ENCODE measurements around the gene SUFU.
"Not testable (repeated sequence)": the region's sequence is repeated elsewhere in the genome, so short reads cannot be mapped to it uniquely, and the experiment has no call there.

The SUFU gene

DNA sequence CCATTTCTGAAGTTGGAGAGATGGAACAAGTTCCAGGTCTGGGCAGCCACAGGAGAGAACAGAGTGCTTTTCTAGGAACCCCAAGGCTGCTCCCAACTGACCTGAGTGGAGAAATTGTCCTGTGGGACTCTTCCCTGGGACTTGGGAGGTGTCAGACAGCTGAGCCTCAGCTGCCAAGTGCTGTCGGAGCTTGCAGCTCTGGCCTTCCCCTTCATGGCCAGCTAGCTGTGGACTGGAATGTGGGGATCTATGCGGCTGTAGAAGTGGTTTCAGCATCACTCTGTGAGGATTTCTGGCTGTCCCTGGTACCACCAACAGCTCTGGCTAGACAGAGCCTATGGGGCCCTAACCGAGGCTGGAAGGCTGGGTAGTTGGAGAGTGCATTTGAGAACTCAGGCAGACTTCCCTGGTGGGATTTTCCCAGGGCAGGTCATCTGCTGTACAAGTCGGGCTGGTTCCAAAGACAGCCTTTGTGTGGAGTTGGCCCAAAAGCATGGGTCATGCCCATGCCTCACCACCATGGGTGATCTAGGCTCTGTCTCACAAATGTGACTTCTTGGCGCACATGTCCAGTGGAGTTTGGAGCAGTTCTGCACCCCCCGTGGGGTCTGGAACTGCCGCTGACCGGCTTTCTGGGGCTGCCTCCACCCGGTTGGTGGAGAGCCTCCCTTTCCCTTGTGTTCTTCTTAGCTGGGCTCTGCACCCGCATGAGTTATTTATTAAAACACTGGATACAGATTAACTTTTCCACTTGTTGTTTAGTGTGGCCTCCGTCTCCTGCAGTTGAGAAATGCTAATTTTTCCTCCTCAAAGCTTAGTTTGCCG is 10.9 kb downstream of the SUFU start:
- DNase-seq (ENCODE audit: low read depth in 2 of 2) = no peak

DNA sequence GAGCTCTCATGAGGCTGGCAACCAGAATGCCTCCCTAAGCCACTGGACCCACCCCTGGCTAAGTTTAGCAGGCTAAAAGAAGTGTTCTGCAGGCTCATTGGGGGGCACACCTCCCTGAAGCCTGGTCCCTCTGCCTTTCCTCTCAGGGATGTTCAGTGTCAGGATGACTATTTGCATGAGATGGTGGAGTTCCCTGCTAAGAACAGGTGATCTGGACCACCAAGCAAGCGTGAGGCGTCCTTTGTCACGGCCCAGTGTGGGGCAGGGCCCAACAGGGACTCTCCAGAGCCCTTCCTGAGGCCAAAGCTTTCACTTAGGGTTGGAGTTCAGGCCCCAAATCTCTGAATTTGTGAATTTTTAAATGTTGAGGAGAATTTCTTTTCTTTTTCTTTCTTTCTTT is 12.0 kb downstream of the SUFU start:
- DNase-seq (ENCODE audit: low read depth in 2 of 2) = no peak

DNA sequence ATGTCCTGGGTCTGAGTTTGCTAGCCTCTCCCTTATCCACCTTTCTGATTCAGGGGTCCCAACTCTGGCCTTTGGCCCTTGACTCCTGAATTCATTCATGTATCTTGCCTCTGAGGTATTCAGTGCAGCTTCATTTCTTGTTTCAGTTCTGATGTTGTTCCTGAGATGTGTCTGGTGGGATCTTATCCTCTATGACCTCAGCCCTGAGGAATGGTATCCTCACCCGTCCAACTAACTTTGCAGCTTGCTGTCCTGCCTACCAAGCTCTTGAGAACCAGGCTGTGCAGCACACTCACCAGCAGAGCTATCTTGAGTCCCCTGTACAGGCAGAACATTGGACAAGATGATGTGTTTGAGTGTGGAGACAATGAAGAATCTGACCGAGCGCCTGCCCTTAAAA is 13.8 kb downstream of the SUFU start:
- peak in 1 of 2 experiments; percentile 17 for DNase-seq (ENCODE audit: low read depth in 2 of 2)

DNA sequence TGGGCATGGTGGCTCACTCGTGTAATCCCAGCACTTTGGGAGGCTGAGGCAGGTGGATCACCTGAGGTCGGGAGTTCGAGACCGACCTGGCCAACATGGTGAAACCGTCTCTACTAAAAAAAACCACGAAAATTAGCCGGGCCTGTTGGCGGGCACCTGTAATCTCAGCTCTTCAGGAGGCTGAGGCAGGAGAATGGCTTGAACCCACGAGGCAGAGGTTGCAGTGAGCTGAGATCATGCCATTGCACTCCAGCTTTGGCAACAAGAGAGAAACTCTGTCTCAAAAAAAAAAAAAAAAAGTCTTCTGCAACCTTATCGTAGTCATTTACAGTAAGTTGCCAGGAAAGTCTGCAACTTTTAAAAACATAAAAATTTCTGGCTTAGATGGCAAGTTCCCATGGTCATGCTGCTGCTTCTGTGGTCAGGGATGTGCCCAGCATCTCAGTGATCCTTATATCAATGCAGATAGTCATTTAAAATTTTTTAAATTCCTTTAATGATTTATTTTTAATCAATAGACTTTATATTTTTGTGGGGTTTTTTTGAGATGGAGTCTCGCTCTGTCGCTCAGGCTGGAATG is 15.6 kb downstream of the SUFU start:
- no peak for DNase-seq (ENCODE audit: low read depth in 2 of 2)

DNA sequence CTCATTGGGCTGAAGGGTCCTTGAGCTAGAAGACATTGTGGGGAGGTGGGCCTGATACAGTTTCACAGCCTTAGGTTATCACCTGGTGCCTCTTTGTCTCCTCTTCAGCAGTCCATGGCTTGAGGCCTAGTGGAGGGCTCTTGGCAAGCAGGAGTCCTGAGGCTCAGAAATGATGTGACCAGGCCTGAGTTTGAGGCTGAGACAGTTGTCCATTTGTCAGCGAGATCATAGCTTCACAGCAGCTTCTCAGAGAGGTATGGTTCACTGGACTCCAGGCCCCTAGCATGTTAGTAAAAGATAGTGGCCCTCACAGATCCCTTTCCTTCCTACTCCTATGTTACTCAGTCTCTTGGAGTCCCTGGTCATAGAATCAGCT is 19.1 kb downstream of the SUFU start:
- DNase-seq (ENCODE audit: low read depth in 2 of 2) = no peak

DNA sequence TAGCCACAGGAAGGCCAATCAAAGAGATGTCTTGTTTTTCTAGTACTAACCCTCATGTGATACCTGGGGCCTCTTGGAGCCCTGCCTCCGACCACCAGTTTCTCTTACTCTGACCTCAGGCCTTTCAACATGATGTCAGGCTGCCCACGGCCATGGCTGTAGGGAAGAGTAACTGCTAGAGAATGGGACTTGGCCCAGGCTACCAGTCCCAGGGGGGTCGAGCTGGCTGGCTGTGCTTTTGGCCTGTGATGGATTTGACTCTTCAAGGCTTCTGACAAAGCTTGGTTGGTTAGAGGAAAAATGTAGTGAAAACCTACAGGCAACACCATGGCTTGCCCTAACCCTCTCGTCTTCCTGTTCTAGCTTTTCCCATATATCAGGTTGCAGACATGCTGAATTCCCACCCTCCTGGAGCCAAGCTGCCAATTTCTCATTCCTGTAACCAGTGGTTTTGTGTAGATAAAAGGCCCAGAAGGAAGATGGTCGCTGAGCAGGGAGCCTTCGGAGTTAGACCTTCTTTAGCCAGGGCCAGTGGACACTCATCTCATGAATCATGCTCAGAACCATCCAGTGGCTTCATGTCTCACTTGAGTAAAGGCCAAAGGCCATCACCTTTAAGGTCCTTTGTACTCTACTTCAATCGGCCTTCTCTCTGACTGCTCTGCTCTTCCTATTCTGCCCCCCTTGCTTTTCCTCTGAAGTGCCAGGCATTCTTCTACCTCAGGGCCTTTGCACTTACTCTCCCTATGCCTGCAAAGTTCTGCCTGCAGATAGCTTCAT is 19.7 kb downstream of the SUFU start:
- peak; percentile 29 to 36 for DNase-seq (ENCODE audit: low read depth in 2 of 2)

DNA sequence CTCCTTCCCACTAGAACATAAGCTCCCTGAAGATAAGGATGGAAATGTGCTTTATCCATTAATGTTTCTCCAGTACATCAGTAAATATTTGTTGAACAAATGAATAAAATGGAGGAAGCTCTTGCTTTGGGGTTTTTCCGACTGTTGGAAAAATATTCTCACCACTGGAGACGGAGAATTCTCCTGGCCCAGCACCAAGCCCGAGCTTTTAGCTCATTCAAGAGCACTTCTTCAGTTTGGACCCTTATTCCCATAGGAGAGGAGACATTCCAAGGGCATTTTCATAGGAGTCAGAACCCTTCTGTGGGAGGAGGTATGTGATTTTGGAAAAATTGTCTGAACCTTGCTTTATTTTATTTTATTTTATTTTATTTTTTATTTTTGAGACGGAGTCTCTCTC is 21.0 kb downstream of the SUFU start:
- no peak for DNase-seq (ENCODE audit: low read depth in 2 of 2)

DNA sequence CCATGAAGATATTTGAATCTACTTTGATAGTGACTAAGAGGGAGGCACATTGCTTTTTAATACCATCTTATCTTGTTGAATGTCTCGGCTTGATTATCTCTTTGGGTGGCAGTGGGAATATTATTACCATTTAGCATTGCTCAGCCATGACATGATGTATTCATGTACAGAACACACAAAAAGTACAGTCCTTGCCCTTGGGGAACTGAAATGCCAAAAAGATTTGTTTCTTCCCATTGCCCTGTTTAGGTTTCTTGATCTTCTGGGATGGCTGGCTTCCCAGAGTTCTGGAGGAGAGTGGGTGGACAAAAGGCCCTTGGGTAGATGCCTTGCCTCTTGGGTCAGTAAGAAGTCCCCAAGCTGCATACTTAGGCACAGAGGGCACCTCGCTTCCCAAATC is 23.8 kb downstream of the SUFU start:
- DNase-seq (ENCODE audit: low read depth in 2 of 2) = no peak

DNA sequence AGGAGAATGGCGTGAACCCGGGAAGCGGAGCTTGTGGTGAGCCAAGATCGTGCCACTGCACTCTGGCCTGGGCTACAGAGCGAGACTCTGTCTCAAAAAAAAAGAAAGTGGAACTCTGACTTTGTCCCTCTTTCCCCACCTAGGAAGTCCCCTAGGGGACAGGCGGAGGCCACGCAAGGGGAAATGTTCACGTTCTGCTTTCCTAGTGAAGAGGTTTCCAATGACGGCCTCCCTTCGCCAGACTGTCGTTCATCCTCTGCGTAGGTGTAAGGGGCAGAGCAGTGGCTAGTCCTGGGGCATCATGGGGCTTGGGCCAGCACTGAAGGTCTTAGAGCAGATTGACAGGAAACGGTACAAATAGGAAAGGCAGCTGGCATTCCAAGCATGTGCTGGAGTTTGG is 30.6 kb downstream of the SUFU start:
- no peak for DNase-seq (ENCODE audit: low read depth in 2 of 2)

DNA sequence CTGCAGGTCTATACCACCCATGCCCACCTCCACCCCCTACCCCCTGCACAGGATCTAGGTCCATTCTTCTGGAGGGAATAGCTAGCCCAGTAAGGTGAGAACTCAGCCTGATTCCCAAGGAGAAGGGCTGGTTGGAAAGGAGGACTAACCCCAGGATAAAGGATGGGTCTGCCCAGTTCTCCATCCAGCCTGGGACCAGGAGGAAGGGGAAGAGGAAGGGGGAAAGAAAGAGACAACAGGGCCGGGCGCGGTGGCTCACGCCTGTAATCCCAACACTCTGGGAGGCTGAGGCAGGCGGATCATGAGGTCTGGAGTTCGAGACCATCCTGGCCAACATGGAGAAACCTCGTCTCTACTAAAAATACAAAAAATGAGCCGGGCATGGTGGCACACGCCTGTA is 31.2 kb downstream of the SUFU start:
- DNase-seq (ENCODE audit: low read depth in 2 of 2) = not testable (repeated sequence)

DNA sequence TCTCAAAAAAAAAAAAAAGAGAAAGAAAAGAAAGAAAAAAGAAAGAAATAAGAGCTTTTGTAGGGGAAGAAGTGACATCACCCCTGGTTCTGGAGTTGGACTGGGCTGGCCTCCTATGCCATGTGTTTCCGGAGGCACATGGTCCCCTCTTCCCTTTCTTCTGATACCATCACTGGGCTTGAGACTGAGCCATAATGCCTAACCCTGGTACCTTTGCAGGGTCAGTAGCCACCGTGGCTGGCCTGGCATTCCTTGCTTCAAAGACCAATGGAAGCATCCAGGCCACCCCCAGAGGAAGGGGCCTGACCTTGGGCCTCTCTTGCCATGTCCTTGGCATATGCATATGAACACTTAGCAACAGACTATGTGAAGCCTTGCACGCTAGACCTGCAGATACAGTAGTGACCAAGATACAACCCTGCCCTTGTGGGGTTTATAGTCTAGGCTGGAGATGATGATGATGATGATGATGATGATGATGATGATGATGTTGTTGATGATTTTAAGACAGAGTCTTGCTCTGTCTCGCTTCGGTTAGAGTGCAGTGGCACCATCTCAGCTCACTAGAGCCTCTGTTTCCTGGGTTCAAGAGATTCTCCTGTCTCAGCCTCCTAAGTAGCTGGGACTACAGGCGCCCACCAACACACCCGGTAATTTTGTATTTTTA is 31.8 kb downstream of the SUFU start:
- no peak for DNase-seq (ENCODE audit: low read depth in 2 of 2)

DNA sequence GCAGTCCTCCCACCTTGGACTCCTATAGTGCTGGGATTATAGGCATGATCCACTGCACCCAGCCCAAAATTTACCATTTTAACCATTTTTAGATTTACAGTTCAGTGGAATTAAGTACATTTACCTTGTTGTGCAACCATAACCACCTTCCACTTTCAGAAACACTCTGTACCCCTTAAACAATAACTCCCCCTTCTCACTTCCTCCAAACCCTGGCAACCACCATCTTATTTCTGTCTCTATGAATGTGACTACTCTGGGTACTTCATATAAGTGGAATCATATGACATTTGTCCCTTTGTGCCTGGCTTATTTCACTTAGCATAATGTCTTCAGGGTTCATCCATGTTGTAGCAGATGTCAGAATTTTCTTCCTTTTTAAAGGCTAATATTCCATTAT is 33.6 kb downstream of the SUFU start:
- no peak for DNase-seq (ENCODE audit: low read depth in 2 of 2)

DNA sequence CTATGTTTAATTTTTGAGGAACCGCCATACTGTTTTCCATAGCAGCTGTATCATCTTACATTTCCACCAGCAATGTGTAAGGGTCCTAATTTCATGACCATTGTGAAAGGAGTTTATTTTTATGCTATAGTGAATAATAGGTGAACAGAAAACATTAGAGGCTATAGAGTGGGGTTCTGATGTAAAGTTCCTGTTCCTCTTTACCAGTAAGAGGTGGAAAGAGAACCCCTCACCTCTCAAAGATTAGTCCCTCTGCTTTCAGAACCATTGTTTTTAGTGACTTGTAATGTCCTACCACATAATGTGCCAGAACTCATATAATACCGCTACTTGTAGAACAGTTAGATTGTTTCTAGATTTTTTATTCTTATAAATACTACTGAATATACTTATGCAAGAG is 34.2 kb downstream of the SUFU start:
- DNase-seq (ENCODE audit: low read depth in 2 of 2) = no peak

DNA sequence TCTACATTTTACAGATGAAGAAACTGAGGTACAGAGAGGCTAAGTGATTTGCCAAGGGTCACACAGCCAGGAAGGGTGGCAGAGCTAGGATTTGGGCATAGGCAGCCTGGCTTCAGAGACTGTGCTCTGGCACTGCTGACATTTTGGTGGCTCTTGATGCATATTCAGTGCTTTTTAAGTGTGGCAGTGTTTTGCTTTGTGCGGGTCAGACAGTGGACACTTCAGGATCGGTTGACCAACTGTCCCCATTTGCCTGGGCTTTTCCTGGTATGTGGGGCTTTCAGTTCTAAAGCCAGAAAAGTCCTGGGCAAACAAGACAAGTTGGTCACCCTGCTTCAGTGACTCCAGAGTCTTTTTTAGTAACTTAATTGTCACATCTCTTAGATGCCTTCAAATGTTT is 35.0 kb downstream of the SUFU start:
- no peak for DNase-seq (ENCODE audit: low read depth in 2 of 2)

DNA sequence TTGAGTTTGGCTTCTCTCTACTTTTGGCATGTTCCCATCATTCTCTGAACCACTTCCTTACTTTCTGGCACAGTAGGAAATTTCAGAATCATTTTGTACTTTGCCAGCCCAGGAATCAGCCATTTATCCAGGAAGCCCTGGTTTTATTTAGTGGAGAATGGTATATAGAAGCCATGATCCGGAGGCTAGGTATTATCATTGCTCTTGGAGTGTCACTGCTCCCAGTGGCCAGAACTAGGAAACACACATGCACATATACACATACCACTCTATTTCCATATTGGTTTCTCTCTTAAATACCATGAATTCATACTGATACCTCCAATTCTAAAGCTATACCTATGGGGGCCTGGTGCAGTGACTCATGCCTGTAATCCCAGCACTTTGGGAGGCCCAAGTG is 36.3 kb downstream of the SUFU start:
- DNase-seq (ENCODE audit: low read depth in 2 of 2) = no peak

DNA sequence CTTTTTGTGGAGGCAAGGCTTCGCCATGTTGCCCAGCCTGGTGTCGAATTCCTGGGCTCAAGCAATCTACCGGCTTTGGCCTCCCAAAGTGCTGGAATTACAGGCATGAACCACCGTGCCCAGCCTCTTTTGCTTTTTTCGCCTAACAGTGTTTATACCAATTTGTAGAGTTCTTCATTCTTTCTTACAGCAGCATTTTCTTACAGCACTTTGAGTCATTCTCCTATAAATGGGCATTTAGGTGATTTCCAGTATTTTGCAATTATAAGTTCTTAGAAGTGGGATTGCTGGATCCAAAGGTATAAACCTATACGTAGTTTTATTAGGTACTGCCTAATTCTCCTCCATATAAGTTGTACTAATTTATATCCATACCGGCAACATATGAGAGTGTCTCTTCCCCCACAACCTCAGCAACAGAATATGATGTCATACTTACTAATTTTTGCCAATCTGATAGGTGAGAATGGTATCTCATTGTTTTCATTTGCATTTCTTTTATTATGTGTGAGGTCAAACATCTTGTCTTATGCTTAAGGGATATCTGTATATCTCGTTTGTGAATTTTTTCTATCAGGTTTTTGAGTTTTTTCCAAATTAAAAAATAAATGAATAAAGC is 39.1 kb downstream of the SUFU start:
- DNase-seq (ENCODE audit: low read depth in 2 of 2) = no peak

DNA sequence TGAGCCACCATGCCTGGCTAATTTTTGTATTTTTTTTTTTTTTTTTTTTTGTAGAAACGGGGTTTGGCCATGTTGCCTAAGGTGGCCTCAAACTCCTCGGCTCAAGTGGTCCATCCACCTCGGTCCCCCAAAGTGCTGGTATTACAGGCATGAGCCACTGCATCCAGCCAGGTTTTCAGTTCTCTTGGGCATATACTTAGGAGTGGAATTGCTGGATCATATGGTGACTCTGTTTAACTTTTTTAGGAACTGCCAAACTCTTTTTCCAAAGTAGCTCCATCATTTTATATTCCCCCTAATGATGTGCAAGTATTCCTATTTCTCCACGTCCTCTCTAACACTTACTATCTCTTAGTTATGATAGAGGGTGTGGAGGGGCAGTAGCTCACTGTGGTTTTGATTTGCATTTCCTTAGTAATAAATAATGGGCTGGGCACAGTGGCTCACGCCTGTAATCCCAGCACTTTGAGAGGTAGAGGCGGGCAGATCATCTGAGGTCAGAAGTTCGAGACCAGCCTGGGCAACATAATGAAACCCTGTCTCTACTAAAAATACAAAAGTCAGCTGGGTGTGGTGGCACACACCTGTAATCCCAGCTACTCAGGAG is 41.6 kb downstream of the SUFU start:
- DNase-seq (ENCODE audit: low read depth in 2 of 2) = no peak

DNA sequence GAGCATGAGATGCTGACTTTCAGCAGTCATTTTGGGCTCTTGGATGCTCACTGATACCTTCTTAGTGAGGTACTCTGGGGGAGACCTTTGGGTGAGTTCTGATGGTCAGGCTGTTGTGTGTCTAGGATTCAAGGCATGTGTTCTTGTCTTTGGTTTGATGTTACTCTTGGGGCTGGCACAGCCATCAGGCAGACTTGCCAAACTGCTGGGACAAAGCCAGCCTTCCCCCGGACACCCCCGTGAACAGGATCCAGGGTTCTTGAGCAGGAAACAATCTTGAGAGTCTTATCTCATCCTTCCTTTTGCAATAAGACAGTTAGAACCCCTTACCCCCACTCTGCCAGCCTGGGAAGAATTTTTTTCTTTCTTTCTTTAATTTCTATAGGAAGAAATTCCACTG is 42.2 kb downstream of the SUFU start:
- no peak for DNase-seq (ENCODE audit: low read depth in 2 of 2)

DNA sequence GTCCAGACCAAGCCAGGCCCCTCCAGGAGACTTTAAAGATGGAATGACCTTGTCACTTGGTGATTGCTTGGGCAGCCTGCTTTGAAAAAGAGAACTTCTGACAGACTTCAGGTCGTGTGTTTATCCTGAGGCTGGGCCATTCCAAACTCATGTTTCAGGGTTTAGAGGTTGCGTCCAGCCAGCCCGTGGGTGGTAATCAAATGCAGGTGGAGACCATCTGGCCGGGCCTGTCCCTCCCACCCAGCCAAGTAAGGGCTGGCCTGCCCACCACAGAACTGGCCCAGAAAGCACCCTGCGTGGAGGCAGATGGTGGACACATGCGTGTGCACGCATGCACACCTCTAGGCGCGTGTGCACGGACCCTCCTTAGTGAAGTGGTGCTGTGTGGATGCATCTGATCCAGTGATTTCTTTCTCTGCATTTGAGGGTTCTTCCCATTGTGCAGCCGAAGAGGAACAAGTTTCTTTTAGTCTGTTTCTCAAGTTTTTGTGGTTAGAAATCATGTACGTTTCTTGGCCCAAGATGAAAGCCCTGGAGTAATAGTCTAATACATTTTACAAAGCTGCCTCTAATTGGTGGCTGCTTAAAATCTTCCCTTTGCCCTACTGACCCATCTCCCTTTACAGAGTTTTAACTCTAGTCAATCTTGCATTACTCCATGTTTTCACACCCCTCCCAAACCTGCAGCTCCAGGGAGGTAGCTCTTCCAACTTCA is 43.0 kb downstream of the SUFU start:
- DNase-seq (ENCODE audit: low read depth in 2 of 2) = peak; percentile 35 to 39

DNA sequence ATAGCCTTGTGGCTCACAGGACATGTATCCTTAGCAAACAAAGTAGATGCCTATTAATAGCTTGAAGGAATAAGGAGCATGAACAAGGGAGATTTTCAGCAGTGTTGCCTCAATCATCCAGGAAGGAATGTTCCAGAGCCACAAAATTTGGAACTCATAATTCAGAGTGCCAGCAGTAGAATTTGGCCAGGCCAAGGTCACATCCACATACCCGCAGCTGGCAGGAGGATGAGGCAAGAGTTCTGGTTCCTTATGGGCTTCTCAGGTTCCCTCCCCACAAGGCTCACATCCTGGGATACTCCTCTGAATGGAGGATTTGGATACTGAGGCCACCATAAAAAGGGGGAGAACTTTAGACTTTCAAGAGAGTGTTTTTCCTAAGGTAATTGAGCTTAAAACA is 45.8 kb downstream of the SUFU start:
- DNase-seq (ENCODE audit: low read depth in 2 of 2) = no peak

DNA sequence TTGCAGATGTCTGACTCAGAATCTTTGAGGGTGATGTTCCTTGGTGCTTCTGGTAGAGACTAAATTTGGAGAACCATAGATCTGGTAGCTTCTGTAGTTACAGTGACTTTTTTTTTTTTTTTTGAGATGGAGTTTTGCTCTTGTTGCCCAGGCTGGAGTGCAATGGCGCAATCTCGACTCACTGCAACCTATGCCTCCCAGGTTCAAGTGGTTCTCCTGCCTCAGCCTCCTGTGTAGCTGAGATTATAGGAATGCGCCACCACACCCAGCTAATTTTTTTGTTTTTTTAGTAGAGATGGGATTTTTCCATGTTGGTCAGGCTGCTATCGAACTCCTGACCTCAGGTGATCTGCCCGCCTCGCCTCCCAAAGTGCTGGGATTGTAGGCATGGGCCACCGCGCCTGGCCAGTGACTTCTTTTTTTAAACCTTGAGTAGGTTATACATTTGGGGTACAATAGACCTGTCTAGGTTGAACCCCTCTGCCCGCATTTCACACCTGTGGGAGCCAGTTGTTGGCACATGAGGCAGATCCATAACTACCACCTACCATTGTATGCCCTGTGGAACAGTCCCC is 47.0 kb downstream of the SUFU start:
- DNase-seq (ENCODE audit: low read depth in 2 of 2) = no peak

Measured in fibroblast of skin of left quadriceps (primary cell).